ENCODE data around the gene FBXW9. TPM values are rescaled to one million over a fixed set of nuclear protein-coding genes. Genes with fewer than 3 reads are reported as not detected.

Gene FBXW9
- total and polyA plus RNA-seq, 2 of the 4 experiments (the other 2 are of a cell fraction), result 9.5 to 14.2 TPM

DNA sequence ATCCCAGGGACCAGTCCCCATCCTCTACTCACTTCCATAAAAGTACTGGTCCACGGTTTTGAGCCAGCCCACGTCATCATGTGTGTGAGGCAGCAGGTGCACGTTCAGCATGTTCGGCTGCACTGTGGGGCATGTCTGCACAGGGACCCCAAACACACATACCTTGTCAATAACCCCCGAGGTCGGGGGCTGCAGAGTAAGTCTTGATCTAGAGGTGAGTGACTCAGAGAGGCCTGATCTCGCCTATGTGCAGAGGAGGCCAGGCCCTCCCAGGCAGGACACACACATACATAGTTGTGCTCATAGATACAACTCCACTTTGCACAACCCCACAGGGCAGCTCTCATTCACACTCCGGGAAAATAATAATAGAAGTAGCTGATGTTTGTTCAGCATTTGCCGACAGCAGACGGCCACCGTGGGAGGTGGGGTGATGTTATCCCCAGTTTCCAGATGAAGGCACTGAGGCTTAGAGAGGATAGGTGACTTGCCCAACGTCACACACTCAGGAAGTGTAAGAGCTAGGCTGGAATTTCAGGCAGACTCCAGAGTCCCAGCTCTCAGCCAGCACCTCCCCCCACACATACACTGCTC lies 30.7 kb downstream of the FBXW9 start:
- Histone ChIP-seq H3K4me3 (ENCODE audit: insufficient read depth, low read depth, low read length) (peak overlapping the region; percentile 85), H3K56ac (ENCODE audit: extremely low read depth, insufficient read depth, low read length) (no peak overlapping the region), H3K36me3 (ENCODE audit: control insufficient read depth, insufficient read depth, low read length) (peaks cover 23% of the 10 kb centered on the region), H3K23ac (ENCODE audit: low read depth, low read length) (0 out of 2 replicates have a peak overlapping the region, but pooled peaks have one; percentile 36), H2BK5ac (ENCODE audit: low read depth, low read length, poor library complexity, severe bottlenecking) (peak overlapping the region; percentile 18), H3K9me1 (ENCODE audit: insufficient read depth, low read length) (0 out of 2 replicates have a peak, but pooled peaks cover 13% of the 10 kb centered on the region), H3K27ac (ENCODE audit: insufficient read depth, low read length) (no peak overlapping the region; the same call in 1 of the 2 replicates), H3K14ac (replicated peaks; ENCODE audit: low read depth, low read length) (peak overlapping the region; percentile 96), H2BK120ac (ENCODE audit: low read depth, low read length) (0 out of 2 replicates have a peak overlapping the region, but pooled peaks have one; percentile 2), H3K79me1 (ENCODE audit: low read depth in 1 of 2, low read length in 2 of 2) (peaks cover 38 to 61% of the 10 kb centered on the region in 2 experiments), H4K8ac (ENCODE audit: low read depth in 2 of 2, low read length in 2 of 2) (peak overlapping the region; percentile 87; a peak in 3 of 4 replicates), H4K5ac (ENCODE audit: low read depth, low read length) (peak overlapping the region; percentile 14), H3K4me1 (ENCODE audit: control insufficient read depth, insufficient read depth, low read length) (peaks cover 15% of the 10 kb centered on the region), H3K4me2 (ENCODE audit: low read depth, low read length) (peak overlapping the region; percentile 88), H4K91ac (ENCODE audit: insufficient read depth, low read depth, low read length) (no peak overlapping the region), H3K18ac (ENCODE audit: low read depth, low read length) (no peak overlapping the region), H3K9ac (ENCODE audit: low read depth, low read length) (peak overlapping the region; percentile 66), H2AK9ac (replicated peaks; ENCODE audit: low read depth, low read length, poor library complexity) (peak overlapping the region; percentile 97), H3K9me3 (ENCODE audit: control insufficient read depth, insufficient read depth, low read length) (no peaks in the 10 kb centered on the region), H2AFZ (replicated peaks; ENCODE audit: low read length, poor library complexity) (peak overlapping the region; percentile 93), H2BK20ac (ENCODE audit: low read depth, low read length) (no peak overlapping the region), H2AK5ac (ENCODE audit: low read depth, low read length) (0 out of 2 replicates have a peak overlapping the region, but pooled peaks have one; percentile 63), H3K27me3 (ENCODE audit: control insufficient read depth, insufficient read depth, low read length) (no peaks in the 10 kb centered on the region), H3K4ac (ENCODE audit: low read depth, low read length) (peak overlapping the region; percentile 47; the same call in 1 of the 2 replicates), H4K20me1 (ENCODE audit: insufficient read depth, low read length) (no peaks in the 10 kb centered on the region), H2BK15ac (ENCODE audit: low read depth, low read length) (no peak overlapping the region)
- ATAC-seq (ENCODE audit: low read depth) (no peak), DNase-seq (peak; percentile 10)
- 76% methylated on average over 5 of the region's 12 CpGs; no CpG with 5 or more reads in 1 of the 2 experiments for WGBS, 2 experiments (ENCODE audit: extremely low coverage in 2 of 2, insufficient read length in 1 of 2)
- dilution Hi-C loops (cut with HindIII; ENCODE audit: low sequenced_read_pairs, unreplicated experiment), result no loop called here
- in situ Hi-C loops (cut with MboI; ENCODE audit: low sequenced_read_pairs), result no loop called here
- BruUV-seq (replicated peaks), result no TSS peak
- no peak for TF ChIP-seq CTCF (conservative IDR thresholded peaks at IDR 0.05; ENCODE audit: low read depth, low read length)
- TF ChIP-seq, protein P1, sequence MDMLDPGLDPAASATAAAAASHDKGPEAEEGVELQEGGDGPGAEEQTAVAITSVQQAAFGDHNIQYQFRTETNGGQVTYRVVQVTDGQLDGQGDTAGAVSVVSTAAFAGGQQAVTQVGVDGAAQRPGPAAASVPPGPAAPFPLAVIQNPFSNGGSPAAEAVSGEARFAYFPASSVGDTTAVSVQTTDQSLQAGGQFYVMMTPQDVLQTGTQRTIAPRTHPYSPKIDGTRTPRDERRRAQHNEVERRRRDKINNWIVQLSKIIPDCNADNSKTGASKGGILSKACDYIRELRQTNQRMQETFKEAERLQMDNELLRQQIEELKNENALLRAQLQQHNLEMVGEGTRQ (IDR thresholded peaks at IDR 0.05; ENCODE audit: low read depth, low read length), result no peak
- no peak for TF ChIP-seq MAFK (IDR thresholded peaks at IDR 0.05; ENCODE audit: low read depth, low read length)
- no peak for TF ChIP-seq CHD1 (IDR thresholded peaks at IDR 0.05; ENCODE audit: low read depth, low read length)
- TF ChIP-seq FOS (IDR thresholded peaks at IDR 0.05; ENCODE audit: low read depth, low read length), result no peak
- no peak for TF ChIP-seq MXI1 (IDR thresholded peaks at IDR 0.05; ENCODE audit: borderline replicate concordance, low read depth, low read length)
- TF ChIP-seq RFX5 (IDR thresholded peaks at IDR 0.05; ENCODE audit: low read depth, low read length), result no peak
- TF ChIP-seq POLR2A (IDR thresholded peaks at IDR 0.05; ENCODE audit: low read depth, low read length), result no peak
- TF ChIP-seq RAD21 (IDR thresholded peaks at IDR 0.05; ENCODE audit: low read length), result no peak
- TF ChIP-seq NFE2L2 (IDR thresholded peaks at IDR 0.05; ENCODE audit: low read depth, low read length), result no peak
- no peak for TF ChIP-seq BHLHE40 (IDR thresholded peaks at IDR 0.05; ENCODE audit: low read depth, low read length)
- TF ChIP-seq ELK1 (IDR thresholded peaks at IDR 0.05; ENCODE audit: borderline replicate concordance, low read depth, low read length), result no peak
- POLR2A ChIA-PET (ENCODE audit: unreplicated experiment), result no interaction called here
- intact Hi-C loops (cut with micrococcal nuclease), result no loop called here
- CTCF ChIA-PET, result no interaction called here

All from IMR-90 (cell line).